ENCODE data around the gene CYP1A2. TPM values are rescaled to one million over a fixed set of nuclear protein-coding genes. Genes with fewer than 3 reads are reported as not detected.

CYP1A2 gene
- total and polyA plus RNA-seq, 2 experiments from 2014 or later = not detected

GRCh38 chr15:74746389-74746788, 2.3 kb upstream of the CYP1A2 start:
- no peak overlapping the region for H3K9ac ChIP-seq
- no peaks in the 10 kb centered on the region for H4K20me1 ChIP-seq (ENCODE audit: insufficient read depth)
- no peaks in the 10 kb centered on the region for H3K36me3 ChIP-seq (ENCODE audit: low read depth)
- DNase-seq = no peak
- no peak overlapping the region for H3K4me2 ChIP-seq (ENCODE audit: unreplicated experiment)
- in situ Hi-C loops (cut with MboI) = no loop called here
- no peak overlapping the region for H2AFZ ChIP-seq
- H3K27ac ChIP-seq = no peak overlapping the region
- no peak overlapping the region for H3K4me3 ChIP-seq
- no peaks in the 10 kb centered on the region for H3F3A ChIP-seq (ENCODE audit: insufficient read depth)
- H3K9me3 ChIP-seq (ENCODE audit: low read depth) = no peaks in the 10 kb centered on the region
- no peaks in the 10 kb centered on the region for H3K79me2 ChIP-seq (ENCODE audit: insufficient read depth)
- 81 to 86% methylated on average over 4 of the region's 4 CpGs for WGBS, 2 experiments (ENCODE audit: low coverage in 1 of 2, low lambda C conversion rate in 2 of 2, missing lambda C conversion rate in 2 of 2)
- H3K9me2 ChIP-seq (ENCODE audit: insufficient read depth) = no peaks in the 10 kb centered on the region
- H3K27me3 ChIP-seq (replicated peaks; ENCODE audit: insufficient read depth) = no peaks in the 10 kb centered on the region
- H3K4me1 ChIP-seq (ENCODE audit: insufficient read depth) = no peaks in the 10 kb centered on the region
- TF ChIP-seq EZH2 (IDR thresholded peaks at IDR 0.05; ENCODE audit: insufficient read depth, poor library complexity, severe bottlenecking) (no peak), EZH2phosphoT487 (IDR thresholded peaks at IDR 0.05; ENCODE audit: insufficient read depth, low read depth) (no peak)

- Histone ChIP-seq H4K20me1 (ENCODE audit: insufficient read depth) (no peaks in the 10 kb centered on the region), H3K9ac (no peak overlapping the region), H3K79me2 (ENCODE audit: insufficient read depth) (no peaks in the 10 kb centered on the region), H3K36me3 (ENCODE audit: low read depth) (no peaks in the 10 kb centered on the region), H3K4me3 (no peak overlapping the region), H3K4me2 (ENCODE audit: unreplicated experiment) (no peak overlapping the region), H3K4me1 (ENCODE audit: insufficient read depth) (0 out of 2 replicates have a peak, but pooled peaks cover 3% of the 10 kb centered on the region), H3K27me3 (replicated peaks; ENCODE audit: insufficient read depth) (0 out of 2 replicates have a peak, but pooled peaks cover 9% of the 10 kb centered on the region), H3K9me2 (ENCODE audit: insufficient read depth) (no peaks in the 10 kb centered on the region), H3K27ac (no peak overlapping the region), H3K9me3 (ENCODE audit: low read depth) (no peaks in the 10 kb centered on the region), H3F3A (ENCODE audit: insufficient read depth) (no peaks in the 10 kb centered on the region), H2AFZ (no peak overlapping the region)
- in situ Hi-C loops (cut with MboI) = no loop called here
- no peak for TF ChIP-seq EZH2 (IDR thresholded peaks at IDR 0.05; ENCODE audit: insufficient read depth, poor library complexity, severe bottlenecking)
- no peak for TF ChIP-seq EZH2phosphoT487 (IDR thresholded peaks at IDR 0.05; ENCODE audit: insufficient read depth, low read depth)
- 72 to 76% methylated on average over 20 of the region's 20 CpGs for WGBS, 2 experiments (ENCODE audit: low coverage in 1 of 2, low lambda C conversion rate in 2 of 2, missing lambda C conversion rate in 2 of 2)
- no peak for DNase-seq
Measured at GRCh38 chr15:74749832-74750231, 1.2 kb downstream of the CYP1A2 start.

GRCh38 chr15:74750751-74751150, 2.1 kb downstream of the CYP1A2 start:
- TF ChIP-seq EZH2 (IDR thresholded peaks at IDR 0.05; ENCODE audit: insufficient read depth, poor library complexity, severe bottlenecking) (no peak), EZH2phosphoT487 (IDR thresholded peaks at IDR 0.05; ENCODE audit: insufficient read depth, low read depth) (no peak)
- WGBS, 2 experiments (ENCODE audit: low coverage in 1 of 2, low lambda C conversion rate in 2 of 2, missing lambda C conversion rate in 2 of 2) = 7 to 21% methylated on average over 2 of the region's 2 CpGs
- in situ Hi-C loops (cut with MboI) = no loop called here

GRCh38 chr15:74752011-74752410, 3.4 kb downstream of the CYP1A2 start:
- no peak overlapping the region for H3K4me2 ChIP-seq (ENCODE audit: unreplicated experiment)
- H3K27ac ChIP-seq = no peak overlapping the region
- H3K4me1 ChIP-seq (ENCODE audit: insufficient read depth) = 0 out of 2 replicates have a peak, but pooled peaks cover 3% of the 10 kb centered on the region
- no peak overlapping the region for H3K4me3 ChIP-seq
- in situ Hi-C loops (cut with MboI) = no loop called here
- no peaks in the 10 kb centered on the region for H4K20me1 ChIP-seq (ENCODE audit: insufficient read depth)
- no peaks in the 10 kb centered on the region for H3F3A ChIP-seq (ENCODE audit: insufficient read depth)
- TF ChIP-seq EZH2 (IDR thresholded peaks at IDR 0.05; ENCODE audit: insufficient read depth, poor library complexity, severe bottlenecking) = no peak
- no peak for TF ChIP-seq EZH2phosphoT487 (IDR thresholded peaks at IDR 0.05; ENCODE audit: insufficient read depth, low read depth)
- H3K36me3 ChIP-seq (ENCODE audit: low read depth) = no peaks in the 10 kb centered on the region
- no peak overlapping the region for H3K9ac ChIP-seq
- H3K27me3 ChIP-seq (replicated peaks; ENCODE audit: insufficient read depth) = peaks cover 18% of the 10 kb centered on the region; the same call in 1 of the 2 replicates
- no peaks in the 10 kb centered on the region for H3K9me3 ChIP-seq (ENCODE audit: low read depth)
- H3K9me2 ChIP-seq (ENCODE audit: insufficient read depth) = no peaks in the 10 kb centered on the region
- DNase-seq = no peak
- H2AFZ ChIP-seq = no peak overlapping the region
- H3K79me2 ChIP-seq (ENCODE audit: insufficient read depth) = no peaks in the 10 kb centered on the region
- 48 to 58% methylated on average over 7 to 8 of the region's 8 CpGs for WGBS, 2 experiments (ENCODE audit: low coverage in 1 of 2, low lambda C conversion rate in 2 of 2, missing lambda C conversion rate in 2 of 2)

More at GRCh38 chr15:74750751-74751150, 2.1 kb downstream of the CYP1A2 start:
- Histone ChIP-seq H4K20me1 (ENCODE audit: insufficient read depth) (no peaks in the 10 kb centered on the region), H3K27ac (no peak overlapping the region), H3K9me3 (ENCODE audit: low read depth) (no peaks in the 10 kb centered on the region), H3K4me3 (no peak overlapping the region), H3F3A (ENCODE audit: insufficient read depth) (no peaks in the 10 kb centered on the region), H3K36me3 (ENCODE audit: low read depth) (no peaks in the 10 kb centered on the region), H3K27me3 (replicated peaks; ENCODE audit: insufficient read depth) (0 out of 2 replicates have a peak, but pooled peaks cover 12% of the 10 kb centered on the region), H3K4me1 (ENCODE audit: insufficient read depth) (0 out of 2 replicates have a peak, but pooled peaks cover 3% of the 10 kb centered on the region), H3K79me2 (ENCODE audit: insufficient read depth) (no peaks in the 10 kb centered on the region), H3K9ac (no peak overlapping the region), H2AFZ (no peak overlapping the region), H3K4me2 (ENCODE audit: unreplicated experiment) (no peak overlapping the region), H3K9me2 (ENCODE audit: insufficient read depth) (no peaks in the 10 kb centered on the region)
- DNase-seq = no peak

Measured in GM23248 (cell line).